ENCODE data around the gene SLC12A4. TPM values are rescaled to one million over a fixed set of nuclear protein-coding genes. Genes with fewer than 3 reads are reported as not detected.
A peak's percentile ranks its signal among the peaks of the same experiment; 100 is the strongest.
"Not testable (repeated sequence)": the region's sequence is repeated elsewhere in the genome, so short reads cannot be mapped to it uniquely, and the experiment has no call there.

SLC12A4 gene
- total and polyA plus RNA-seq, 8 donors: 5.7 to 136 (median 20.1) TPM

DNA sequence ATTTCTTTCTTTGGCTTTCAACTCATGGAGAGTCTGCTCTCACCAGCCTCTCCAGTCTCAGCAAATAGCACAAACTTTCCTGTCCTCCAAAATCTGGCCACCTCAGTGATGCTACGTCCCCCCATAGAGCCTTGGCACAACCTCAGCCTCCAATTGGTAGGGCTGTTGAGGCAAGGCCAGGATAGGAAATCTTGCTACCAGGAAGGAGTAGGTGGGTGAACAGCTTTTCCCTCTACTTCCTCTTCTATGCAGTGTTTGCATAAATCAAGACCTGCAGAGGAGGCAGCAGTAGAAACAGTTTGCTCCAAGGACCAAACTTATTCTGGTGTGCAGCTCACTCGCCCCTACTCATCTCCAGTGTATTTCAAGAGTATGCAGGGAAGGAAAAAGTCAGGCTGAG is 31.5 kb upstream of the SLC12A4 start:
- peak overlapping the region in 3 of 5 donors; percentile 25 to 66 (median 65) for H3K27ac ChIP-seq
- peaks cover 0 to 30% (median 7%) of the 10 kb centered on the region in 4 donors for H3K4me1 ChIP-seq
- DNase-seq: no peak
- TF ChIP-seq, protein P1, sequence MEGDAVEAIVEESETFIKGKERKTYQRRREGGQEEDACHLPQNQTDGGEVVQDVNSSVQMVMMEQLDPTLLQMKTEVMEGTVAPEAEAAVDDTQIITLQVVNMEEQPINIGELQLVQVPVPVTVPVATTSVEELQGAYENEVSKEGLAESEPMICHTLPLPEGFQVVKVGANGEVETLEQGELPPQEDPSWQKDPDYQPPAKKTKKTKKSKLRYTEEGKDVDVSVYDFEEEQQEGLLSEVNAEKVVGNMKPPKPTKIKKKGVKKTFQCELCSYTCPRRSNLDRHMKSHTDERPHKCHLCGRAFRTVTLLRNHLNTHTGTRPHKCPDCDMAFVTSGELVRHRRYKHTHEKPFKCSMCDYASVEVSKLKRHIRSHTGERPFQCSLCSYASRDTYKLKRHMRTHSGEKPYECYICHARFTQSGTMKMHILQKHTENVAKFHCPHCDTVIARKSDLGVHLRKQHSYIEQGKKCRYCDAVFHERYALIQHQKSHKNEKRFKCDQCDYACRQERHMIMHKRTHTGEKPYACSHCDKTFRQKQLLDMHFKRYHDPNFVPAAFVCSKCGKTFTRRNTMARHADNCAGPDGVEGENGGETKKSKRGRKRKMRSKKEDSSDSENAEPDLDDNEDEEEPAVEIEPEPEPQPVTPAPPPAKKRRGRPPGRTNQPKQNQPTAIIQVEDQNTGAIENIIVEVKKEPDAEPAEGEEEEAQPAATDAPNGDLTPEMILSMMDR (IDR thresholded peaks at IDR 0.05): no peak
- TF ChIP-seq POLR2A (IDR thresholded peaks at IDR 0.05): no peak
- TF ChIP-seq POLR2AphosphoS5 (IDR thresholded peaks at IDR 0.05): no peak
- no peak for TF ChIP-seq EP300 (IDR thresholded peaks at IDR 0.05)
- H3K36me3 ChIP-seq: no peaks in the 10 kb centered on the region
- no peaks in the 10 kb centered on the region for H3K9me3 ChIP-seq
- intact Hi-C loops (cut with DNase I; ENCODE audit: low total_unique reads): no loop called here
- no peak overlapping the region for H3K4me3 ChIP-seq
- WGBS, 5 donors: 47 to 75% (median 70%) methylated on average over 2 of the region's 2 CpGs
- no peaks in the 10 kb centered on the region for H3K27me3 ChIP-seq

DNA sequence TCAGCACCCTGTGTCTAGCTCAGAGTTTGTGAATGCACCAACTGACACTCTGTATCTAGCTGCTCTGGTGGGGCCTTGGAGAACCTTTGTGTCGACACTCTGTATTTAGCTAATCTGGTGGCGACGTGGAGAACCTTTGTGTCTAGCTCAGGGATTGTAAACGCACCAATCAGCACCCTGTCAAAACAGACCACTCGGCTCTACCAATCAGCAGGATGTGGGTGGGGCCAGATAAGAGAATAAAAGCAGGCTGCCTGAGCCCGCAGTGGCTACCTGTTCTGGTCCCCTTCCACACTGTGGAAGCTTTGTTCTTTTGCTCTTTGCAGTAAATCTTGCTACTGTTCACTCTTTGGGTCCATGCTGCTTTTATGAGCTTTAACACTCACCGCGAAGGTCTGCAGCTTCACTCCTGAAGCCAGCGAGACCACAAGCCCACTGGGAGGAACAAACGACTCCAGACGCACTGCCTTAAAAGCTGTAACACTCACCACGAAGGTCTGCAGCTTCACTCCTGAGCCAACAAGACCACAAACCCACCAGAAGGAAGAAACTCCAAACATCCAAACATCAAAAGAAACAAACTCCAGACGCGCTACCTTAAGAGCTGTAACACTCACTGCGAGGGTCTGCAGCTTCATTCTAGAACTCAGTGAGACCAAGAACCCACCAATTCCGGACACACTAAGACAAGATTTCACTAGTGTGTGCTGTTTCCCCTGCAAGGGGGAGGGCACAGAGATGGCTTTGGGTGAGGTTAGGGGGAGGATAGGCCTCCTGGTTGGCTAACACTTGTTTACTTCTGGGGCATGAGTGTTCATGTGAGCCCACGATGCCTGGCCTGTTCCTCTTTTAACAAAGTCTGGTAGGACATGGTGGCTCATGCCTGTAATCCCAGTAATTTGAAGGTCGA is 30.6 kb upstream of the SLC12A4 start, which contains the start of gene DPEP2:
DPEP2 (minus strand) TSS at position 706 of the 910 bp plus-strand sequence. CDS start 6,272 bp downstream, outside the sequence.
- H3K9me3 ChIP-seq; H3K36me3 ChIP-seq; H3K27me3 ChIP-seq; intact Hi-C loops (cut with DNase I; ENCODE audit: low total_unique reads): not testable (repeated sequence)
- DNase-seq: peak in 1 of 2 donors; percentile 50
- 60 to 71% (median 64%) methylated on average over 18 of the region's 18 CpGs for WGBS, 5 donors
- peak within 1 kb of the TSS in 3 of 5 donors; percentile 45 to 66 (median 65) for H3K27ac ChIP-seq
- peak within 1 kb of the TSS in 1 of 4 donors; percentile 19 for H3K4me3 ChIP-seq
- H3K4me1 ChIP-seq: peaks cover 0 to 27% (median 7%) of the 10 kb centered on the region in 4 donors

DNA sequence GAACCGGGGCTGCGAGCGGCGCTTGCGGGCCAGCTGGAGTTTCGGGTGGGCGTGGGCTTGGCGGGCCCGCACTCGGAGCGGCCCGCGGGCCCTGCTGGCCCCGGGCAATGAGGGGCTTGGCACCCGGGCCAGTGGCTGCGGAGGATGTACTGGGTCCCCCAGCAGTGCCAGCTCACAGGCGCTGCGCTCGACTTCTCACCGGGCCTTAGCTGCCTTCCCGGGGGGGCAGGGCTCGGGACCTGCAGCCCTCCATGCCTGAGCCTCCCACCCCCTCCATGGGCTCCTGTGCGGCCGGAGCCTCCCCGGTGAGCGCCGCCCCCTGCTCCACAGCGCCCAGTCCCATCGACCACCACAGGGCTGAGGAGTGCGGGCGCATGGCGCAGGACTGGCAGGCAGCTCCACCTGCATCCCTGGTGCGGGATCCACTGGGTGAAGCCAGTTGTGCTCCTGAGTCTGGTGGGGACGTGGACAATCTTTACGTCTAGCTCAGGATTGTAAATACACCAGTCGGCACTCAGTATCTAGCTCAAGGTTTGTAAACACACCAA is 29.9 kb upstream of the SLC12A4 start:
- 80 to 93% (median 92%) methylated on average over 1 to 36 of the region's 36 CpGs for WGBS, 5 donors
- DNase-seq; H3K9me3 ChIP-seq; intact Hi-C loops (cut with DNase I; ENCODE audit: low total_unique reads); H3K36me3 ChIP-seq; H3K27me3 ChIP-seq: not testable (repeated sequence)
- H3K4me1 ChIP-seq: peaks cover 5 to 34% (median 13%) of the 10 kb centered on the region in 4 donors
- peak overlapping the region in 1 of 4 donors; percentile 19 for H3K4me3 ChIP-seq
- H3K27ac ChIP-seq: peak overlapping the region in 1 of 5 donors; percentile 65

DNA sequence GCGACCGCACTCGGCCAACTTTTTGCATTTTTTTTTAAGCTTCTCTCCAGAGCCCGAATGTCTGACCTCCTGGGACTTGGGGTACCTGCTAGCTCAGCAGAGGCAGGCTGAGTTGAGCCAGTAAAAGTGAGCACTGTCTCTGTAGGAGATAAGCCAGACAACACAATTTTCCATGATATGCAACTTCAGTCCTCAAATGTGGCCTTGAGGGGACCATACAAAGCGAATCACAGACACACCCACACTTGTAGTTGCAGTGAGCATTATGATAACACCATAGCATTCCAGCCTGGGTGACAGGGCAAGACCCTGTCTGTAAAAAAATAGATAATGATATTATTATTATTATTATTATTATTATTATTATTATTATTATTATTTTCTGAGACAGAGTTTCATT is 28.2 kb upstream of the SLC12A4 start:
- intact Hi-C loops (cut with DNase I; ENCODE audit: low total_unique reads): no loop called here

DNA sequence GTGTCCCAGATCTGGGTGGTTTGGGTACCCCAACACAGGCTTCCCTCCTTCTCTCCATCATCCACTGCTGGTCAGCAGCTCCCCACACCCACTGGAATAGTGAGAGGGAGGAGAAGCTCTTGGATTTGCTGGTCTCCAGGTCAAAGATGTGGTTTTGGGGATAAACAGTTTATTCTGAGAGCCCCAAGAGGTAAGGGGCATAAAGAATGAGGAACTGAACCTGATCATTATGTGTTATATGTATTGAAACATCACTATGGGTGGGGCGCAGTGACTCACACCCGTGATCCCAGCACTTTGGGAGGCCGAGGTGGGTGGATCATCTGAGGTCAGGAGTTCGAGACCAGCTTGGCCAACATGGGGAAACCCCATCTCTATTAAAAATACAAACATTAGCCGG is 27.0 kb upstream of the SLC12A4 start:
- intact Hi-C loops (cut with DNase I; ENCODE audit: low total_unique reads): no loop called here
- Histone ChIP-seq H3K4me3 (no peak overlapping the region), H3K36me3 (no peaks in the 10 kb centered on the region), H3K27me3 (no peaks in the 10 kb centered on the region), H3K27ac (no peak overlapping the region), H3K9me3 (no peaks in the 10 kb centered on the region), H3K4me1 (peaks cover 11 to 33% (median 20%) of the 10 kb centered on the region in 4 donors)
- 44 to 70% (median 54%) methylated on average over 5 of the region's 5 CpGs for WGBS, 5 donors
- no peak for DNase-seq
- TF ChIP-seq EP300 (IDR thresholded peaks at IDR 0.05): no peak
- TF ChIP-seq, protein P1 (IDR thresholded peaks at IDR 0.05): no peak

More for the DNA sequence above, 28.2 kb upstream of the SLC12A4 start:
- no peaks in the 10 kb centered on the region for H3K9me3 ChIP-seq
- no peak for DNase-seq
- TF ChIP-seq EP300 (IDR thresholded peaks at IDR 0.05) (no peak), POLR2A (IDR thresholded peaks at IDR 0.05) (no peak), POLR2AphosphoS5 (IDR thresholded peaks at IDR 0.05) (no peak)
- TF ChIP-seq, protein P1 (IDR thresholded peaks at IDR 0.05): no peak
- no peaks in the 10 kb centered on the region for H3K36me3 ChIP-seq
- no peak overlapping the region for H3K4me3 ChIP-seq
- H3K27me3 ChIP-seq: no peaks in the 10 kb centered on the region
- WGBS, 5 donors: 91 to 97% (median 94%) methylated on average over 5 of the region's 5 CpGs
- H3K4me1 ChIP-seq: peaks cover 11 to 42% (median 20%) of the 10 kb centered on the region in 4 donors
- no peak overlapping the region for H3K27ac ChIP-seq

DNA sequence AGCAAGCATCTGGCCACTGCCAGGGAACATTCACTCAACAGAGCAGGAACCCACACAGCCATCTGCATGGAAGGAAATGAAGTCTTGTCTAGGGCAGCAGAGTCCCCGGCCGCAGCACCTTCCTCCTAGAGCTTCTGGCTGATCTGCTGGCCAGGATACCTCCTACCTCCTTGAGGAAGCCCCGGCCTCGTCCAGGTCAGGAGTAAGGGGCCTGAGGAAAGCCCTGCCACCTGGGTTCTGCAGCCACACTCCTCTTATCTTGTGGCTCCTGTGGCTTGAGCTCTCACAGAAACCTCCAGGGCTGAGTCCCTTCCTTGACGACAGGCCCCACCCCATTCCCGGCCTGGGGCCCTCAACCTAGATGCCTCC is 25.6 kb upstream of the SLC12A4 start:
- DNase-seq, H3K9me3 ChIP-seq, H3K36me3 ChIP-seq, H3K27me3 ChIP-seq: not testable (repeated sequence)
- H3K4me1 ChIP-seq: peaks cover 11 to 21% (median 13%) of the 10 kb centered on the region in 4 donors
- intact Hi-C loops (cut with DNase I; ENCODE audit: low total_unique reads): loop anchor here (5.0 kb wide), 1 partner anchor 43 kb away; no protein-coding TSS in a partner anchor
- peak overlapping the region; percentile 2 to 80 (median 72) for H3K27ac ChIP-seq
- 48 to 64% (median 60%) methylated on average over 2 to 5 of the region's 6 CpGs for WGBS, 5 donors
- H3K4me3 ChIP-seq: peak overlapping the region in 1 of 4 donors; percentile 42

Data from stomach (tissue), 9 donors.